TTC549 (cell line): ENCODE results near the gene ARID4B.
"Not testable (repeated sequence)": the region's sequence is repeated elsewhere in the genome, so short reads cannot be mapped to it uniquely, and the experiment has no call there.

Source experiments
- FAIRE-seq: peaks from 2 replicates; lab custom pipeline; 2012; peaks lifted over from hg19 to GRCh38; lab: Jason Lieb, UNC

Gene ARID4B, protein sequence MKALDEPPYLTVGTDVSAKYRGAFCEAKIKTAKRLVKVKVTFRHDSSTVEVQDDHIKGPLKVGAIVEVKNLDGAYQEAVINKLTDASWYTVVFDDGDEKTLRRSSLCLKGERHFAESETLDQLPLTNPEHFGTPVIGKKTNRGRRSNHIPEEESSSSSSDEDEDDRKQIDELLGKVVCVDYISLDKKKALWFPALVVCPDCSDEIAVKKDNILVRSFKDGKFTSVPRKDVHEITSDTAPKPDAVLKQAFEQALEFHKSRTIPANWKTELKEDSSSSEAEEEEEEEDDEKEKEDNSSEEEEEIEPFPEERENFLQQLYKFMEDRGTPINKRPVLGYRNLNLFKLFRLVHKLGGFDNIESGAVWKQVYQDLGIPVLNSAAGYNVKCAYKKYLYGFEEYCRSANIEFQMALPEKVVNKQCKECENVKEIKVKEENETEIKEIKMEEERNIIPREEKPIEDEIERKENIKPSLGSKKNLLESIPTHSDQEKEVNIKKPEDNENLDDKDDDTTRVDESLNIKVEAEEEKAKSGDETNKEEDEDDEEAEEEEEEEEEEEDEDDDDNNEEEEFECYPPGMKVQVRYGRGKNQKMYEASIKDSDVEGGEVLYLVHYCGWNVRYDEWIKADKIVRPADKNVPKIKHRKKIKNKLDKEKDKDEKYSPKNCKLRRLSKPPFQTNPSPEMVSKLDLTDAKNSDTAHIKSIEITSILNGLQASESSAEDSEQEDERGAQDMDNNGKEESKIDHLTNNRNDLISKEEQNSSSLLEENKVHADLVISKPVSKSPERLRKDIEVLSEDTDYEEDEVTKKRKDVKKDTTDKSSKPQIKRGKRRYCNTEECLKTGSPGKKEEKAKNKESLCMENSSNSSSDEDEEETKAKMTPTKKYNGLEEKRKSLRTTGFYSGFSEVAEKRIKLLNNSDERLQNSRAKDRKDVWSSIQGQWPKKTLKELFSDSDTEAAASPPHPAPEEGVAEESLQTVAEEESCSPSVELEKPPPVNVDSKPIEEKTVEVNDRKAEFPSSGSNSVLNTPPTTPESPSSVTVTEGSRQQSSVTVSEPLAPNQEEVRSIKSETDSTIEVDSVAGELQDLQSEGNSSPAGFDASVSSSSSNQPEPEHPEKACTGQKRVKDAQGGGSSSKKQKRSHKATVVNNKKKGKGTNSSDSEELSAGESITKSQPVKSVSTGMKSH (N-terminal part only)

DNA sequence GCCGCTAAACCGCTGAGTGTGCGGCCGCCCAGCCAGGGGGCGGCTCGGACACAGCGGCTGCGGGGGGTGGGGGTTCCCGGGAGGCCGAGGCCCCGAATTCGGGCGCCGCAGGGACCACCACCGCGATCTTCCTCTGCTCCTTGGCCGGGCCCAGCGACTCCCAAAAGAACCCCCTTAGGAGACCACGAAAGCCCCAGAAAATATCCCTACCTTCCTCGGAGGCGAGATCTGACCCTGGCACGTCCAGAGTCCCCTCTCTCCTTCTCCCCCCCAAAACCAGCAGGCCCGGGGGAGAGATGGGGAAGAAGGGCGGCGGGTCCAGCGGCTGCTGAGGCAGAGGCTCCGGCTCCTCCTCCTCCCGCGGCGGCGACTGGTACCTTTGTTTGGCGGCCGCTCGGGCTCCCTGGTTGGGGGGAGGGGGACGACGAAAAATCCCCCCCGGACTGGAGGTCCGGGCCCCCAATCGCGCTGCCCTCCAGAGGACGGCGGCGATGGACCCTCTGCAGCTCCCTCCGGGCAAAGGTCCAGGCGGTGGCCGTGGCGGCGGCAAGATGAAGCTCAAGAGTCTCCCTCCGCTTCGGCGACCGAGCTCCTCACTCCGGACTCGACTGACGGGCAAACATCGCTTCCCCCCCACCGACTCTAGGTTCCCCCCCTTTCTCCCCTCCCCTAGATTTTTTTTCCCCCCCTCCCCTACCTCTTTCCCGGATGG, at the start of gene ARID4B:
TSS of gene ARID4B (minus strand) at position 621 of the 712 bp plus-strand sequence. CDS start 1,260 bp downstream, outside the sequence.
- no peak for FAIRE-seq

DNA sequence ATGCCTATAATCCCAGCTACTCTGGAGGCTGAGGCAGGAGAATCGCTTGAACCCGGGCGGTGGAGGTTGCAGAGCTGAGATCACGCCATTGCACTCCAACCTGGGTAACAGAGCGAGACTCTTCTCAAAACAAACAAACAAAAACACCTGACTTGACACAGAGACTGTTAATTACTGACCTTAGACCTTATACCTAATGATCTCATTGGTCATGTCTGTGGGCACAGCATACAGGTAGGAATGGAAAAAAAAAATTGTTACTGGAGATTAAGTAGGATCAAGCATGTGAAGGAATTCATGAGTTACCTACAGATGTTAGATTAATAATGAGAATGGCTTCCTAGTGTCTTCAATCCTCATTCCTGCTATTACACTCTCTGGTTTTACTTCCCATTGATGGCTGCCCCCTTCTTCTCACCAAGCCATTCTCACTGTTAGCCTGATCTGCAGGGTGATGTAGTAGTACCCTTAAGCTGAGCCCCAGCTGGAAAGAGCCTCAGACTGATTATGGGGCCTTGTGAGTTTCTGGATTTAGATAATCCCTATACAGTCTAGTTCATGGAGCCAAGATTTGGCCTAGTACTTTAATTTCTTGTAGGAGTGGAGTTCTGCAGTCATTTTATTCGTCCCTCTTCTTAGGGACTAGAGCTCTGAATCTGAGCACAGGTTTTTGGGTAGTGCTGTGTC, 48.1 kb upstream of the ARID4B start:
- FAIRE-seq, result no peak

DNA sequence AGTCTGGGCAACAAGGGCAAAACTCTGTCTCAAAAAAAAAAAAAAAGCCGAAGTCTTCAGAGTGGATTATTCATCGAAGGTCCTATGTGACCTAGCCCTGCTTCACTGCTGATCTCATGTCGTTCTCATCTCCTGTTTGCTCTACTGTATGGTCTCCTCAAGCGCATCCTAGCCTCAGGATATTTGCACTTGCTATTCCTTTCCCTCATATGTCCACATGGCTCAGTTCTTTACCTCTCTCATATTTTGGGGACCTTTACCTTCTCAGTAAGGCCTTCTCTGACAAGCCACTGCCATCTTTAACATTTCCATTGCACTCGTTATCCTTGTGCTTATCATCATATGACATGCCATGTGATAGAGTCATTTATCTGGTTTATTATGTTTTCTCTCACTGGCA, 41.8 kb upstream of the ARID4B start:
- no peak for FAIRE-seq

DNA sequence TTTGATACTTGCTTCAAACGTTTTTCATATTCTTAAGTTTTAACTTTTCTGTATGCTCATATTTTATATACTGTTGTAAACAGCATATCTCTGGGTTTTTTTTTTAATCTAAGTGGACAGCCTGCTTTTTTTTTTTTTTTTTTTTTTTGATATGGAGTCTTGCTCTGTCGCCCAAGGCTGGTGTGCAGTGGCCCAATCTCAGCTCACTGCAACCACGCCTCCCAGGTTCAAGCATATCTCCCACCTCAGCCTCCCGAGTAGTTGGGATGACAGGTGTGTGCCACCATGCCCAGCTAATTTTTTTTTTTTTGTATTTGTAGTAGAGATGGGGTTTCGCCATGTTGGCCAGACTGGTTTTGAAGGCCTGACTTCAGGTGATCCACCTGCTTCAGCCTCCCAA, 40.4 kb upstream of the ARID4B start:
- FAIRE-seq, result no peak

DNA sequence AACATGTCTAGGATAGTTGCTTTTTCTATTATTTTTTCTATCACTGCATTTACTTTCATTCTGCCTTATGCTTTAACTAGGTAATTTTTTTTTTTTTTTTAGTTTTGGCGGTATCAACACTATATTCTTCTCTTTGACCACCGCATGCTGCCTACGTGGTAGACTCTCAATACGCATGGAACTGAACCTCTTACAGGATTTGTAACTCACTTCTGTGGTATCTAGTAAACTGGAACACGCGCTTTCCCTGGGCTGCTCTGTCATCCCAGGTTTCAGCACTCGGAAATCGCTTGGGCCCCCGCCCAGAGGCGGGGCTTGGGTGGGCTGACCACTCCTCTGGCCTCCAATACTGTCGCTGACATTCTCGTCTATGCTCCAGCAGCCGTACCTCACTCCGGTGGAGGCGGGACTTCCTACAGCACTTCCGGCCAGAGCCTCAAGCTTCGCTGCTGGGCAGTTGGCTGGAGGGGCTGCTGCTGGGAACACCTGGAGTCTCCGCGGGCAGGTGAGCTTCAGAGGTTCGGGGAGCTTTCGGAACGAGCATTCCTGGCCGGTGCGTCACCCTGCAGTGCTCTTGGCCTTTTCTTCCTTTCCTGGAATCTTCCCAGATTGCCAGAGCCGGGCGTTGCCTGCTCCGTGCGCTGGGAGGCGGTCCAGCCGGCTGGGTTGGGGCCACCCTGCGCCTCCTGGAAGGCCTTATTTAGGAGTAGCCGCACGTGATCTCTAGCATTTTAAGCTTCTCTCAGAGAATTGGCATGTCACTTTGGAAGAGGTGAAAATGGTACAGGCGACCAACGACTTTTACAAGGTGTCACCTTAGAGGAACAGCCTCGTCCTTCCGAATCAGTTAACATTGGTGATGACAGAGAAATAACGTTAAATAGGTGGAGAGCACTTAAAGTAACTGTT, 39.3 kb upstream of the ARID4B start, which contains the start of gene TBCE:
TSS of gene TBCE (plus strand) at position 428 of the 909 bp plus-strand sequence. CDS start 12,623 bp downstream, outside the sequence.
- peak; percentile 99 for FAIRE-seq

DNA sequence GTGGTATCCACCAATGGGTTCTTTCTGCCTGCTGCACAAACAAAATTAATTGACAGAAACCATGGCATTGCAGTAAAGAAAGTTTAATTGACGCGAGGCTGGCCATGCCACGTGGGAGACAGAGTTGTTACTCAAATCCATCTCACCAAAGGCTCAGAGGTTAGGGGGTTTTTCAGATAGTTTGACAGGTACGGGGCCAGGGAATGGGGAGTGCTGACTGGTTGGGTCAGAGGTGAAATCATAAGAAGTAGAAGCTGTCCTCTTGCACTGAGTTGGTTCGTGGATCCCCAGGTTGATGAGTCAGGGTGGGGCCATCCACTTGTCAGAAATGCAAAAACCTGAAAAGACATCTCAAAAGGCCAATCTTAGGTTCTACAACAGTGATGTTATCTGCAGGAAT, 38.3 kb upstream of the ARID4B start:
- FAIRE-seq, result no peak

DNA sequence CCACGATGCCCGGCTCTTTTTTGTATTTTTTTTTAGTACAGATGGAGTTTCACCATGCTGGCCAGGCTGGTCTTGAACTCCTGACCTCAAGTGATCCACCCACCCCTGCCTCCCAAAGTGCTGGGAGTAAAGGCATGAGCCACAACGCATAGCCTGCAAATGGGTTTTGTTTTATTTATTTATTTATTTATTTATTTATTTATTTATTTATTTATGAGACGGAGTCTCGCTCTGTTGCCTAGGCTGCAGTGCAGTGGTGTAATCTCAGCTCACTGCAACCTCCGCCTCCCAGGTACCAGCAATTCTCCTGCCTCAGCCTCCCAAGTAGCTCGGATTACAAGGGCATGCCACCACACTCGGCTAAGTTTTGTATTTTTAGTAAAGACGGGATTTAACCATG, 36.2 kb upstream of the ARID4B start:
- not testable (repeated sequence) for FAIRE-seq

DNA sequence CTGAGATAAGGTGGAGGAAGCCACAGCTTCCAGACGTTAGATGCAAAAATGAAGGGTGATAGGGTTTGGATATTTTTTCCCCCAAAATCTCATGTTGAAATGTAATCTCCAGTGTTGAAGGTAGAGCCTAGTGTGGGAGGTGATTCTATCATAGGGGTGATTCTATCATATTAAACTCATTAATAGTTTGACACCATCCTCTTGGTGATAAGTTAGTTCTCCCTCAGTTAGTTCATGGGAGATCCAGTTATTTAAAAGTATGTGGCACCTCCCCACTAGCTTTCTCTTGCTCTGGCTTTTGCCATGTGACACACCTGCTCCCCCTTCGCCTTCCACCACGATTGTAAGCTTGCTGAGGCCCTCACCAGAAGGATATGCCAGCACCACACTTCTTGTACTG, 30.9 kb upstream of the ARID4B start:
- FAIRE-seq, result no peak

DNA sequence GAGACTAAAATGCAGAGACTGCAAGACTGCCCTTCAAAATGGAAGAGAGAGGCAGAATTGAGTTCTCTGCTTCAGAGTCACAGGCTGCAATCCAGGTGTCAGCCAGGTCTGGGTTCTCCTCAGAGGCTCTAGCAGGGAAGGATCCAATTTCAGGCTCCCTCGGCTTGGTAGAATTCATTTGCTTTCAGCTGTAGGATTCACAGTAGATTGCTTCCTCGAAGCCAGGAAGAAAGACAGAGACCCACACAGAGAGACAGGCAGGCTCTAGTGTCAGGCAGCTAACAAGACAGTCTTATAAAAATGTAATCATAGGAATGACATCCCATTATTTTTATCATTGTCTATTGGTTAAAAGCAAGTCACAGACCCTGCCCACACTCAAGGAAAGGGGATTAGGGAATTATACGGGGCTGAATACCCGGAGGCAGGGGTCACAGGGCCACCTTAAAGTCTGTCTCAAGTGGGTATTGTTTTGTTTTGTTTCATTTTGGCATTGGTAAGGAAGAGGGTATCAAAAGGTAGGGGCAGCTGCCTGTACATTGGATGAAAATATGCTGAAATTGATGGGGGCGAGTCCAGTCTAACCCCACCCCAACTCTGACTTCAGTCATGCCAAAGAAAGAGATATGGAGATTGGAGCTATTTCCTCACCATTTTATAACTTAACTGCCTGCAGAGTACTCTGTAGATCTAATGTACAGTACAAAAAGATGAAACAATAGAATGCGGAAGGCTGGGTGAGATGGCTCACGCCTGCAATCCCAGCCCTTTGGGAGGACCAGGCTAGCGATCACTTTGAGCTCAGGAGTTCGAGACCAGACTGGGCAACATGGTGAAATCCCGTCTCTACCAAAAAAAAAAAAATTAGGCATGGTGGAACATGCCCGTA, 29.8 kb upstream of the ARID4B start:
- no peak for FAIRE-seq

DNA sequence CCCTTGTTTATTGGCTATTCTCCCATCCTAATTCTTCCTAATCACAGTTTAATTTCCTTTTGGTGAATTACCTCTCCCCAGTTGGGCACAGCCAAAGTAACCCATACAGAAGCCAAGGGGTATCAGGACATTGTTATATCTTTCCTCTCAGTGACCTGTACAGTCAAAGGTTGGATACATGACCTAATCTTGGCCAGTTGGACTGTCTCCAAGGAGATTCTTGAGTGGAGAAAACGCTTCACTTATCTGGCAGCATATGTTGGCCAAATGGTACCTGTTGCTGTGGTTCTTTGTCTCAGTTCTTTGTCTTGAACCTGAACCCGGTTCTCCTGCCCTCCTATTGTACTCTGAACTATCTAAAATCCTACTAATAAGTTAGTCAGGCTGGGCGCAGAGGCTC, 23.9 kb upstream of the ARID4B start:
- FAIRE-seq, result no peak

DNA sequence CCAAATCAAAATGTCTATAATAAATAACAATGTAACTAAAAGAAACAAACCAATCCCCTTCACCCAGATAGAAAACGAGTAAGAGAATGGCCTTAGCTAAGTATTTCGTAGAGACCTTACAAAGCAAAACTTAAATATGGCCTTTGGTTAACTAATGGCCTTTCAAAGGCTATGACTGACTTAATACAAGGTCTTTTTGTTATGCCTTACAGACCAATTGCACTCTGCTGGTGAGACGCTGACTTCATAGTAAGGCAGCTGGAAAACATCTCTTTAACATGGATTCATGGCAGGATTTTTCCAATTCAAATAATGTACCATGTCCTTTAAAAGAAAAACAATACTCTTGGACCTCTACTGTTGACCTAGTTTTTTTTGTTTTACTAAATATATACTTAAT, 23.5 kb upstream of the ARID4B start:
- peak; percentile 22 for FAIRE-seq

DNA sequence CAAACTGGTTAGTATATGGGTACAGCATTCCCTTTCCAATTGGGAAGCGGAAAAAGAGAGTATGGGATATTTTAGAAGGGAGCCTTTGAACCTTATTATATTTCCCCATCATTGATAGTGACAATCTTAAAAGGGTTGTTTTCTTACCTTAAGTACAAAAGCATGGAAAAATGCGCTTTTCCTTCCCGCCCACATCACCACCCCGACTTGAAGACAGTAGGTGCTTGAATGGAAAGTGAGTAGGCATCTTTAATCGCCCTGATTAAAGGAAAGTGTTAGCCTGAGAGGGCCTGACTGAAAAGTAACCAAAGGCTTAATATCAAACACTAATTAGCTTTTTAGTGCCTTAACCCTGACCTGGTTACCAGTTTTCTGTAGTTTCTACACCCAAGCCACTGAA, 15.7 kb upstream of the ARID4B start:
- FAIRE-seq, result no peak

DNA sequence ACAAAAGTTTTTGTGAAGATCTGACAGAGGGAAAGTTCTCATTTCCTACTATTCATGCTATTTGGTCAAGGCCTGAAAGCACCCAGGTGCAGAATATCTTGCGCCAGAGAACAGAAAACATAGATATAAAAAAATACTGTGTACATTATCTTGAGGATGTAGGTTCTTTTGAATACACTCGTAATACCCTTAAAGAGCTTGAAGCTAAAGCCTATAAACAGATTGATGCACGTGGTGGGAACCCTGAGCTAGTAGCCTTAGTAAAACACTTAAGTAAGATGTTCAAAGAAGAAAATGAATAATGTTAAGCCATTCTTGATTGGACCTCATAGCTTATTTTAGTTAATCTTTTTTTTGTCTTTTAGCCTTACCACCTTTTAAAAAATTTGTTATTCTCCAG, 14.5 kb upstream of the ARID4B start:
- FAIRE-seq, result no peak

DNA sequence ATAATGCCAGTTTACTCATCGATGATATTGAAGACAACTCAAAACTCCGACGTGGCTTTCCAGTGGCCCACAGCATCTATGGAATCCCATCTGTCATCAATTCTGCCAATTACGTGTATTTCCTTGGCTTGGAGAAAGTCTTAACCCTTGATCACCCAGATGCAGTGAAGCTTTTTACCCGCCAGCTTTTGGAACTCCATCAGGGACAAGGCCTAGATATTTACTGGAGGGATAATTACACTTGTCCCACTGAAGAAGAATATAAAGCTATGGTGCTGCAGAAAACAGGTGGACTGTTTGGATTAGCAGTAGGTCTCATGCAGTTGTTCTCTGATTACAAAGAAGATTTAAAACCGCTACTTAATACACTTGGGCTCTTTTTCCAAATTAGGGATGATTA, 14.1 kb upstream of the ARID4B start:
- FAIRE-seq, result no peak

DNA sequence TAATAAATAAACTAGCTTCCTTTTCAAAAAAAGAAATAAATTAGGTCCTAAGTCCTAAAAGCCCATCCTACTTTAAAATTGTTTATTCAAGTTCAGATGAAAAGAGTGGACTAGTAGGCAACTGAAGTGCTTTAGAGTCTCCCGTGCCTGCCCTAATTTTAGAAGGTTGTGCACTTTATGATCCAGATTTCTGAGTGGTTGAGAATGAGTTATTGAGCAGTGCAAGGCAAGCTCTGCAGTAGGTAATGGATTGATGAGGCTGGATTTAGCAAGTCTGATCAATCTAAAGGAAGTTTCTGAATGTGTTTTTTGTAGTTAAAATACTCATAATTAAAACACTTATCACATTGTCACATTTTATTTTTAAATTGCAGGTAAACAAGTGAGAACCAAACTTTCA, 13.4 kb upstream of the ARID4B start:
- no peak for FAIRE-seq

DNA sequence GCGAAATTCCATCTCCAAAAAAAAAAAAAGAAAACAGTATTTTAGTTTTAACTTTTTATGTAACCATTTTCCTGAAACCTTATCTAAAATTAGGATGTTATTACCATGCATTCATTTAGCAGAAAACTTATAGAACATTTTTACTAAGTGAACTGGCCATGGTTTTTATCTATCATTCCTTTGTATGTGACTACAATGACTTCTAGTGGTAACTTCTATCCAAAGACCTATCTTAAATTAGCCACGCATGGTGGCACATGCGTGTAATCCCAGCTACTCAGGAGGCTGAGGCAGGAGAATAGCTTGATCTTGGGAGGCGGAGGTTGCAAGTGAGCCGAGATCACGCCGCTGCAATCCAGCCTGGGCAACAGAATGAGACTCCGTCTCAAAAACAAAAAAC, 11.8 kb upstream of the ARID4B start:
- FAIRE-seq, result peak; percentile 84

DNA sequence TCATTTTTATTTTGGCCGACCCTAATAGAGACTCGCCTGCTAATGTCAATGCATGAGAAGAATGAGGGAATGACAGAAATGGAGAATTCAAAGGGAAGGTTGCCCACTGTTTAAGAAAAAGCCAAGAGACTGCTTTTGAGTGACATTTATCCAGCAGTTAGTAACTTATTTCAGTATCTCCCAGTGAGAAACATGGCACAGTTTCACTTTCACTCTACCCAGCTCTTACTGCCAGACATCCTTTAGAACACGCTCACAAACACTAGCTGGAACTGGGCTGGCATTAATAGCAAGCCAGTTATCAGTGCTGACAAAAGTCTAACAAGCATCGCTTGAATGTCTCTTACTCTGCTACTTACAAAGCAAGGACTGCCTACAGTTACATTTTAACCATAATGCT, 8.9 kb upstream of the ARID4B start:
- FAIRE-seq, result no peak

DNA sequence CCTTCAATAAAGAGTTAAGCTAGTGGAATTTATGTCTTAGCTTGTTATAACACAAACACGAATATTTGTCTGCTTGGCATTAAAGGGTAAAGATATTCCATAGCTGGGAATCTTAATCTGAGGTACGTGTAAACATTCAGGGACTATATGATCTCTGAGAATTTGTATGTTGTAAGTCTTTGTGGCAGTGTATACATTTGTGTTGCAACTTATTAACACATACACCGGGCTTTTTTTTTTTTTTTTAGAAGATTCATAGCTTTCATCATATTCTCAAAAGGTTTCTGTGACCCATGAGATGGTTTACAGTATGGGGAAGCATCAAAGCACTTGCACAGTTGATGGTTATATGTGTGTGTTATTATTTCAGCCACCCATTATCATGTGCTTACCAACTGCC, 3.4 kb upstream of the ARID4B start:
- no peak for FAIRE-seq

DNA sequence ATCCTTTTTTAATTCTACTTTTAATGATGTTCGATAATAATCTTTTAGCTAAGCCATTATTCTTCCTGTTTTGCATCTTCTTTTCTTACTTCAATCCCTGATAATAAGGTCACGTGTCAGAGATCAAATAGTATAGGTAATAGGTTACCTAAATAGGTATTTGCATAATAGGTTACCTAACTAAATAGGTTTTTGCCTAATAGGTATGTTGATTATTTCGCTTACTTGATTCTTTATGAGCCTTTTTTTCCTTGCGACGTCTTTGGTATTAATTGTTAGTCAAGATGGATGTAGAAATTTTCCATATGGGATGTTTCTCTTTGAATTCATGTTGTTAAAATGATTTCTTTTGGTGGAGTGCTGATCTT, 2.9 kb upstream of the ARID4B start:
- peak; percentile 33 for FAIRE-seq
